Heart left ventricle (tissue), 13 donors: ENCODE results near the gene C16orf95.

ENCODE experiments used
- CTCF ChIP-seq, 12 donors: fragments of 200-600 bp; sonication (generic) in 4 of 12; IDR thresholded peaks; one replicate each; pipeline versions ENCODE4 v1.5.0 to v1.8.0; 2018 to 2022; ENCODE audit warnings: antibody characterized with exemption in 12 of 12, mild to moderate bottlenecking in 5 of 12
- POLR2A ChIP-seq, 2 donors: fragments of 450-650 bp; IDR thresholded peaks; one replicate each; pipeline ENCODE4 v1.6.1; 2017; ENCODE audit warnings: antibody characterized with exemption in 2 of 2, mild to moderate bottlenecking in 2 of 2, moderate library complexity in 2 of 2
- donor health status: ischemic (EF 13 %, LVEDD 7.1; RV severe dilation, severe dysfunction).
- donor health status: DM: no; HTN: yes; CAD: no.
- donor health status: DM: no; HTN: no; CAD: no.
- donor health status: ischemic (EF 25% LVEDD 6.9; RV normal size, moderate dysfunction).
- donor health status: ischemic (EF 25% LVEDD 5.7; RV mildly dilated, moderate dysfunction).
- donor health status: ischemic (EF 35%, LVEDD 5.7; RV mildly dilated, moderate dysfunction).
- donor health status: nonischemic (EF 11% LVEDD 7.7; RV severe dilation, severe dysfunction).
- donor health status: DM: yes; HTN: yes; CAD: no.
- donor health status: PGD.
- donor health status: ischemic (EF 29% LVEDD 5.4; RV normal size, mild dysfunction).
- donor health status: nonischemic (EF 23%, LVEDD 6.1; RV moderate dilation, normal function).

GRCh38 chr16:87324411-87325275, 7.5 kb upstream of the C16orf95 start:
- TF ChIP-seq CTCF (IDR thresholded peaks at IDR 0.05) (peak; percentile 72 to 91 (median 82)), POLR2A (IDR thresholded peaks at IDR 0.05) (no peak)
